NCI-H2107 (cell line): ENCODE measurements around the gene HINT2.

ENCODE experiments used
- DNase-seq: peaks from one replicate; lab custom pipeline; 2025; lab: John Stamatoyannopoulos, UW

Gene HINT2

DNA sequence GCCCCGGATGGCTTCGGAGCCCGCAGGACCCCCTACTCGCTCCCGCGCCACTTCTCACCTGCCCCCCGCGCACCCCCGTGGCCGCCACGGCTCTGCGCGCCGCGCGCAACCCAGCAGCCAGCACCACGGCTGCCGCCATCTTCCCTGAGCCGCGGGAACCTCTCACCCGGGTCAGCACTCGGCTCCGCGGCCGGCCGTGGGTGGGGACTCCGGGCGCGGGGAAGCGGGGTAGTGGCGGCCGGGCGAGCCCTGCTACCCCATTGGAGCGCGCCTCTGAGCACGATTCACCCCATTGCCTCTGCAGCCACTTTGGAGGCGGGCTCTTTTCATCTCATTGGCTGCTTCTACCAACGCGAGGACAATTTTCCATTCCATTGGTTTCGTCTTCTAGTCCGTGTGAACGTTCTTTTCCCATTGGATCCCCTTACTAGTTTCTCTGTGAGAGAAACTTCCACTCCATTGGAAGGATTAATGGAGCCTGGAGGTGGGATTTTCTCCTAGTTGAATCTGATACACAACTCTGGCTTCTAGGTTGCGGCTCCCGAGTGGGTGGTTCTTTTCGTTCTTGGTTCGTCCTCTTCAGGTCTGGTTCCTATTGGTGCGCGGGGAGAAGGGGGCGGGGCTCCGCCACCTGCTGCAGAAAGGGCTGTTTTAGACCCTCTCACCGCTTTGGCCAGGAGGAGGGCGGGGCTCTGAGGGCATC lies at the start of gene HINT2:
Gene HINT2, minus strand, starts transcription at position 202 of the 703 bp plus-strand sequence. Its CDS starts 63 bp downstream, at position 139.
- DNase-seq: peak; percentile 96

DNA sequence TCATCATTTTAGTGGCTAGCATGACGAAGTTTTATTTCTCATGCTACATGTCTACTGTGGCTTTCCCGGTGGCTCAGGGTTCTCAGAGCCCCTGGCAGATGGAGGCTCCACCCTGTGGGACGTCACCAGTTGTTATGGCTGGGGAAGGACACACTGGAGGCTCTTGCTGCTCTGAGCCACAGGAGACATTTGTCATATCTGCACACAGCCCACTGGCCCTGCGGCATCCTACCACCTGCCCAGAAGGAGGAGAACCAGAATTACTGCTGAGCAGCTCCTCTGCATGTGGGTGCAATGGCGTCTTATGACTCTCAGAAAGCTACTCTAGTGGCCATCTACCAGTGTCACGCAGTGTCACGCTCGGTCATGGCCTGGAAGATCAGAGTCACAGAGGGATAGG lies 48.7 kb upstream of the HINT2 start:
- no peak for DNase-seq

DNA sequence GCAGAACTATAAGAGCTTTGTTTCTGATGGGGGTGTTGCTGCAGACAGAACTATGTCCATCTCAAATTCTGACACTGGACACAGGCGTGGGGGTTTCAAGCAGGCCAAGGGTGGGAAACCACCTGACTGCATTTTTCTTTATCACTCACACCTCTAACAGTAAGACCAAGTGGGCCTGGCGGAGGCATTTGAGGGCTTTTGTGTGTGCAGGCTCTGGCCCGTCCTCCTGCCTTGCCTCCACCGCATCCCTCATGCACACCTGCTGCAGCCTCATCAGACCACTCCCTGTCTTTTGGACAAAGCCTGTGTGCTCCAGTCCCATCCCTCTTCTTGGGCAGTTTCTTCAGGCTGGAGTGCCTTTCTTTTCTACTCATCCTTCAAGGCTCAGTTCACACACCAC lies 47.5 kb upstream of the HINT2 start:
- DNase-seq: no peak

DNA sequence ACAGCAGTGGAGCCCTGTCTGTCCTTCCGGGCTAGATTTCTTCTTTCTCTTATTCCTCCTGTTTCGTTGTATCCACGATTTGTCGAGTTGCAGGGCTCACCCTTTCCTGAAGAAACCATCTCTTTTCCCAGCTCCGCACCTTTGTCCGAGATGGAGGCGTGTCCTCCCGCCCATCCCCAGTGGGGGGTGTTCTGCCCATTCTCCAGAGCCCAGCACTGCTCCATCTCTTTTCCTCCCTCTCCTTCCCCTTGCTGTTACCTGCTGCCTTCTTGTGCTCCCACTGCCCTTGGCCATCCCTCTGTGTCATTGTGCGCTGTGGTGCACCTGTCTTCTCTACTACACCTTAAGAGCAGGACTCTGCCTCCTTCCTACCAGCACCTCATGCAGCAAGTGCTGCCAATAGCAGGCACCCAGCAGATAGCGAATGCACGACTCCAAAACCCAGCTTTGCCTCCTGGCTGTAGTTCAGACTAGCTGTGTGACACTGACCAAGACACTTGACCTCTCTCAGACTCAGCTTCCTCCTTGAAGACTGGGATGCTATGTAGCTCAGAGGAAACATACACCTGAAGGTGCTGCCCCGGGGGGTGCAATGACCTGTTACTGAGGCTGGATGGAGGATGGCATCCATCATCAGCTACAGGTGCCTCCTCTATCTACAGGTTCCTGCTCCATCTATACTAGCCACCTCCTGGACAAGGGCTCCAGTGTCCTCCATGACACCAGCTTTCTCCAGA lies 46.5 kb upstream of the HINT2 start:
- DNase-seq: no peak

DNA sequence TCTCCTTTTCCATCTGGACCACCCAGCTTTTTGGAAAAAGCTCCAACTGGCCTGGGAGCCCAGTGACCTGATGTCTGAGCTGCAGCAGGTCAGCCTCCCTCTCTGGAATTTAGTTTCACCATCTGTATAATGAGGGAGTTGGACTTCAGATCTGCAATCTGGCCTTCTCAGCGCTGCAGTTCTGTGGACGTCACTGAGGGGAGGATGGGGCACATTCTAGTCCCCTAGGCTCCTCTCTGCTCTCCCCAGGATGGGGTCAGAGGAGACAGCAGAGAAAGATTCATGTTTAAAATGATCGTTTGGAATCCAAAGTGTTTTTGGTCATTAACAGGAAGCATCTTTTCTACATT lies 45.1 kb upstream of the HINT2 start:
- no peak for DNase-seq

DNA sequence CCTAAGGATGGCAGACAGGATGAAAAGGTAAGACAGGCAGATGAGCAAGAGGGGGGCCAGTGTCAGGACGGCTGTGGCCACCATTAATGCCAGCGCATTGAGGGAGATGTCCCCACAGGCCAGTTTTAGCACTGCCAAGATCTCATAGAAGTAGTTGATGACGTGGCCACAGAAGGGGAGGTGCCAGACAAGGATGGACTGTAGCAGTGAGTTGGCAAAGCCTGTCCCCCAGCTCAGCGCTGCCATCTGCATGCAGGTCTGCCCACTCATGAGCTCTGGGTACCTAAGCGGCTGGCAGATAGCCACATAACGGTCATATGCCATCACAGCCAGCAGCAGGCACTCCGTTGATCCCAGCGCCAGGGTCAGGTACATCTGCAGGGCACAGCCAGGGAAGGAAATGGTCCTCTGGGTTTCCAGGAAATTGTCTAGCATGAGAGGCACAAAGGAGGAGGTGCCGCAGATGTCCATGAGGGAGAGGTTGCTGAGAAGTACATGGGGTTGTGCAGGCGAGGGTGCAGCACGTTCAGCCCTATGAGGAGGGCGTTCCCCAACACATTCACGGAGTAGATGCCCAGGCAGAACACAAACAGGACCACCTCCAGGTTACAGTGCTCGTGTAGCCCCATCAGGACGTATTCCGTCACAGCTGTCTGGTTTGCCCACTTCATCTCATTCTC lies 44.6 kb upstream of the HINT2 start:
- no peak for DNase-seq

DNA sequence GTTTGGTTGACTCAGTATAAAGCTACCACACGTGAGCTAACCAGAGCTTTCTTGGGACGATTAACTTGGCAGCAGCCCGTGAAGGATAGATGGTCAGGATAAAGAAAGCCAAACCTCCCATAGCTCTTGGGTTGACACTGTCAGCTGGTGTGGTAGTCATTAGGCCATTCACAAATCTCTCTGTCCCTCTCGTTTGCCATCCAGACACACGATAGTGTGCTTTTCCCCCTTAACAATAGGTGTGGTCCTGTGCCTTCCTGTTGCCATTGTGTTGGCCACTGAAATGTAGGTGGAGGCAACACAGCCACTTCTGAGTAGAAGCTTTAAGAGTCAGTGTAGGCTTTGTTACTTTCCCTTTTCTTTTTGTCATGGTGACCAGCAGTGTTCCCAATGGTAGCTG lies 43.6 kb upstream of the HINT2 start:
- no peak for DNase-seq

DNA sequence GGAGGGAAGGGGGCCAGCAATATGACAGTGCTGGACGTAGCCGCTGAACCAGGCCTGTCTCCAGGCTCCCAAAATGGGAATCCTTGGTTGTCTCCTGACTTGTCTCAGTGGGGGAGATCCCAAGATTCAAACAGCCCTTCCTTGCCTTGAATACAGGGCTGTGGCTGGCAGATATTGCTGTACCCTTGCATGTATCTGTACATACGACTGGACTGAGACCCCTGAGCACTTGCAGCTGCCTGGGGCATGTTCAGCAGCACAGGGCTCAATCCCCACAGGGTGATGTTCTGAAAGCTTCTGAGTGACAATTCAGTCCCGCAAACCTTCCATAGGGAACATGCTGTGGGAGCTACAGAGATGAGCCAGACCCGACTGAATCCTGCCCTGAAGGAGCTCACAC lies 42.0 kb upstream of the HINT2 start:
- DNase-seq: no peak

DNA sequence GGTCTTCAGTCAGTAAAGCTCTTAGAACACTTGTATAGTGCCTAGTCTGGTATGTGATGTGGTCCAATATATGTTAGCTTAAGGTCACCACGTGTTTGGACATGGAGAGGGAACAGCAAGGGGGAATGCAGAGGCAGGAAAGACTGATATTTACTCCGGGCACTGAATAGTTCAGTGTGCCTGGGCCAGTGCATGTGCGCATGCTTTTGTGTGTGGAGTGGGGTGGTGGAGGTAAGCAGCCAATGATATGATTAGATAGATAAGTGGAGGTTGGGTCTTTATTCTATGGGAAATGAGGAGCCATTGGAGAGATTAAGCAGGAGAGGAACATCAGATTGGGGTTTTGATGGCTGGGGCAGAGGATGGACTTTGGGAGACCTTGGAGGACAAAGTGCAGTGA lies 41.4 kb upstream of the HINT2 start:
- DNase-seq: no peak

DNA sequence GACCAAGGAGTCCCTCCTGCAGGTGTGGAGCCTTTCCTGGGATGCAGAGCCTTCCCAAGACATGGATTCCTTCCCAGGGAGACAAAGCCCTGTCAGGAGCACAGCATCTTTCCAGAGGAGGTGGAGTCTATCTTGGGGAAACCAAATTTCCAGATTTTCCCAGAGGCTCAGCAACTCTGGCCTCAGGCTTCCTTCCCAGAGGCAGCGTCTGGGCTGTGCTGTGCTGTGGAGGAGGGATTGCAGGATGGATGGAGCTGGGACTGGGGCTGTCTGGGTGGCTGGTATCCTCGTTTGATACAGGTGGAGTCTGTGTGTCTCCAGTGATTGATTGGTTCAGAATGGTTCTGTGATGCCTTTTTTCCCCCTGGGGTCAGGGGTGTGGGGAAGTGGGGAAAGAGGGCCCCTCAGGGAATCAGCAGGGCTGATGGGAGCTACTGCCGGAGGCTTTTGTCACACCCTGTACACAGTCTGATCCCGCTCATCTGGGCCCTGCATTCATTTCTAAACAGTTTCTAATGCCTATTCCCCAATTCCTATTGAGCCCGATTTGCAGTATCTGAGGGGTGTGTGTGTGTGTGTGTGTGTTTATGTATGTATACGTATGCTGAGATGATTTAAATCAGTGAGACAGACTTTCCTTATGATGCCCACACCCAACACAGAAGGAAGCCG lies 39.4 kb upstream of the HINT2 start:
- no peak for DNase-seq

DNA sequence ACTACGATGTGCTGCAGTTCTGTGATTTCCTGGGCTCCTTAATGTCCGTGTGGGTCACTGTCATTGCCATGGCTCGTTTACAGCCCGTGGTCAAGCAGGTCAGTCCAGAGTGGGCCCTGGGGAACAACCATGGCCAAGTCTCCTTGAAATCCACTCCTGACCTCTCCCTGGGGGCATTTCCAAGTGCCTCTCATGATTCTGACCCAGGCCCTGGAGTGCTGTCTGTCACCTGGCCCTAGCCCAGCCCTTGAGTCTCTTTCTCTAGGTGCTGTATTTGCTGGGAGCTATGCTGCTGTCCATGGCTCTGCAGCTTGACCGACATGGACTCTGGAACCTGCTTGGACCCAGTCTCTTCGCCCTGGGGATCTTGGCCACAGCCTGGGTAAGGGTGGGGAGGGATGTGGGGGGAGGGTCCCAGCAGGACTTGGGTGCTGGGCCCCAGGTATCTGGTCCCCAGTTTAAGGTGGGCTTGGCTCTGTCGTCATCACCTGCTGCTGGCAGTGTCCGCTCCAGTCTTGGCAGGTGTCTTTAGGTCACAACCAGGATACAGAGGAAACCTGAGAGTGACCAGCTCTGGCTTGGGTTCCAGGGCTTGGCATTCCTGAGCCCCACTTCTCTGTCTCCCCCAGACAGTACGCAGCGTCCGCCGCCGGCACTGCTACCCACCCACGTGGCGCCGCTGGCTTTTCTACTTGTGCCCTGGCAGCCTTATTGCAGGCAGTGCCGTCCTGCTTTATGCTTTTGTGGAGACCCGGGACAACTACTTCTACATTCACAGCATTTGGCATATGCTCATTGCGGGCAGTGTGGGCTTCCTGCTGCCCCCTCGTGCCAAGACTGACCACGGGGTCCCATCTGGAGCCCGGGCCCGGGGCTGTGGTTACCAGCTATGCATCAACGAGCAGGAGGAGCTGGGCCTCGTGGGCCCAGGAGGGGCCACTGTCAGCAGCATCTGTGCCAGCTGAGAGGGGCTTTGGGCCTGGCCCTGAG lies 38.3 kb upstream of the HINT2 start:
- no peak for DNase-seq

DNA sequence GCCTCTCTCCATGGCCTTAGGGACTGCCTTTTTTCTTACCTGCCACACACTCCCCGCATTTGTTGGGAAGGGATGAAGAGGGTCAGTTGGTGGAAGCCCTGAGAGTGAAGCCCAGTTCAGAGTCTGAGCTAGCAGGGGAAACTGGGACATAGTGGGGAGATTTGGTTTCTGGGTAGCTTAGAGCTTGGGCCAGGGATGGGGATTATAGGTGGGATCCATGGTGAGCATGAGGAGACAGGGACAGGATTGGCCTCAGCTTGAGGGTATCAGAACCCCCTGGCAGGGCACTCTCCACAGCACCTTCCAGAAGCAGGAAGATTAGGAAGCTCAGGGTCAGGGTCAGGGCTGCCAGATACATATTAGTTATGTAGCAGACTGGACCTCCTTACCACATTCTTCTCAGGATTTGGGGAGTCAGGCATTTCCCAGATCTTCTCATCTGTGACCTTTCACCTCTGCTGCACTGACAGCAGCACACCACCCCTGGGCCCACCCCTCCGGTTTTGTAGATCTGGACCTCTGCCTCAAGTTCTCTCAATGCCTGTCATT lies 37.5 kb upstream of the HINT2 start:
- no peak for DNase-seq

DNA sequence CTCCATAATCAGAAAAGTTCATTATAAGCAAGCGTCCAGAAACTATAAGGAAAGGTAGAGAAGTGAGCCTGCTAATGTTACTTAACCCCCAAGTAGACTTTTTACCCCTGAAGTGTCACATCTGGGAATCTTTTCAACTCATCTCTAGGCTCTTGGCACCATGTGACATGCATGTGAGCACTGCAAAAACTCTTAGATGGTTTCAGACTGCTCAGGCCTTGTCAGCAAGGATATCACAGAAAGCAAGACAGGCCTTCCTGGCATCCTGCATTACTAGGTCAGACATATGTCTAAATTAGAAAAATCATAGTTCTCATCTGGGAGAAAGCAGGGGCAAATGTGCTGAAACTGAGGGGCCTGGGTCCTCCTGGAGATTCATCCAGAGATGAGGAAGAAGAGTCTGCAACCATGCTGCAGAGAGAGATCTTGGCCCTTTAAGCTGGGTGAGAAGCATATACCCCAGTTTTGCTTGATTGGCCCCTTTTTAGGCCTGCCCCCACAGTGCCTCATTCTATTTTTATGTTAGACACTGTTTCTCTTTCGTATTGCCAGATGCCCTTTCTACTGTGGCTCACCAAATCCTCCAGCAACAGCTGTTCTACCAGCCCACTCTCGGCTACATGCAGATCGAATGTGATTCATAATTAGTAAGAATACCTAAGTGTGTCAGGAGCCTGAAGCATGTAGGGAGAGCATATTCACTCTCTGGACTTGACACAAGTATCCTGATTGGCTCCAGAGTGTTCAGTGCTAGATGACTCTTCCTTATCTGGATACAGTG lies 33.1 kb upstream of the HINT2 start:
- DNase-seq: no peak

DNA sequence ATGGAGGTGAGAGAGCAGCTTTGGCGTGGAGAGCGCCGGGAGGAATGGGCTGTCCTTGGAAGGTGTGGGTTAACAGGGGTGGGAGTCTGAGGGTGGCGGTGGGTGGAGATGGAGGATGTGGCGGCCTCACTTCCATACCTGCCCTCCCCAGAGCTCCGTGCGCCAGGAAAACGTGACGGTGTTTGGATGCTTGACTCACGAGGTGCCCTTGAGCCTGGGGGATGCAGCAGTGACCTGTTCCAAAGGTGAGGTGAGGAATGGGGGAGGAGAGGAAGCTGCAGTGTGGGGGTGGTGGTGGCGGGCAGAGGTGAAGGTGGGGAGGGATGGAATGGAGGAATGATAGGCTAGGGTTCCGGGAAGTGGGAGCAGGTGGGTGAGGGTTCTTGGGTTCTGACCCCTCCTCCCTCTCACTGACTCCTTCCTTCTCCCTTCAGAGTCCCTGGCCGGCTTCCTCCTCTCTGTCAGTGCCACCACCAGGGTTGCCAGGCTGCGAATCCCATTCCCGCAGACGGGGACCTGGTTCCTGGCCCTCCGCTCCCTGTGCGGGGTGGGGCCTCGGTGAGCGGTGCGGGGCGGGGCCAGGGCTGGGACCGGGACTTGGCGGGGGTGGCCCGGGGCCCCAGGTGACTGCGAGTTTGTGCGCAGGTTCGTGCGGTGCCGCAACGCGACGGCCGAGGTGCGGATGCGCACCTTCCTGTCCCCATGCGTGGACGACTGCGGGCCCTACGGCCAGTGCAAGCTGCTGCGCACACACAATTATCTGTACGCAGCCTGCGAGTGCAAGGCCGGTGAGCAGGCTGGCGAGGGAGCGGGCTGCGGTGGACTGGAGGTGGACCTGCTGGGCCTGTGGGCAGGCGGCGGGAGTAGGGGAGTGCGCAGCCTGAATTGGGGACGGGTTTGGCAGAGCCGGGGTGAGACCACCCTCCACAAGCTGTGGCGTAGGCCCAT lies 31.3 kb upstream of the HINT2 start:
- DNase-seq: no peak

DNA sequence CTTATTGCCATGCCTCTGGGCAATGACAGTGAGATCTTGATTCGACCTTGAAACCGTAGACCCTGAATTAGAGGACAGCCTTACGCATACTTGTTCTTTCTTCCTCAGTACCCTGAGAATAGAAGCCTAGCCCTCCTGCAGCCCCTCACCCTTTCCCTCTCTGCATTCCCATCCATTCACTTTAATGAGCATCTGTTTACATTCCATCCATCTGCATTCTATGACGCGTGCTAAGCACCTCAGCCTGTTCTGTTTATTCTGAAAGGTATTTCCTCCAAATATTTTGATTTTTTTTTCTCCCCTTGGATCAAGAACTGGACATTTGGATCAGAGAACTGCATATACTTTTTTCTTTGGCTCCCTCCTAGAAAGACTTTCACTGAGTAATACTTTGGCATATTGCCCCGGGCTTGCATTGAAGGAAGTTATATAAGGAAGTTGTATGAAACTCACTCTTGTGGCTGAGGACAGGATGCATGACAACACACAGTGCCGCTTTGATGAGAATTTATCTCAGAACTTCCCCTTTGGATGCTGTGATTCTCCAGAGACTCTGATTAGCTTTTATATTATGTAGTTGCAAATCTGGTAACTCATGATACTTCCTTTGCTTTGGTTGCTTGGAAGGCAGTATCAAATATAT lies 29.9 kb upstream of the HINT2 start:
- no peak for DNase-seq

DNA sequence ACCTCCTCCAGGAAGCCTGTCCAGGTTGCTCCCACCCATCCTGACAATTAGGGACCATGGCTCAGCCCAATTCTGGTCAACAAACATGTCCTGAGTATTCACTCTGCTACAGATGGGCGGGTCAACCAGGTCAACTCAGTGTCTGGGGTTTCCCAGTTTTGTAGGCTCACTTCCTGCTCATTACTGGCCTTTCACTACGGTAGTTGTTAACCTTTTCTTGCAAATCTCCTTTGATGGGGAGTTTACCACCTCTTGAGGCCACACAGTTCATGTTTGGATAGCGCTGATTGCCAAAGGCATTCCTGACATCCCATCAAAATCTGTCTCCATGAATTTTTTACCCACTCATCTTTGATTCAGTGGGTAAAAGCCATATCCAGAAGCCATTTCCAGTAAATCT lies 28.0 kb upstream of the HINT2 start:
- no peak for DNase-seq

DNA sequence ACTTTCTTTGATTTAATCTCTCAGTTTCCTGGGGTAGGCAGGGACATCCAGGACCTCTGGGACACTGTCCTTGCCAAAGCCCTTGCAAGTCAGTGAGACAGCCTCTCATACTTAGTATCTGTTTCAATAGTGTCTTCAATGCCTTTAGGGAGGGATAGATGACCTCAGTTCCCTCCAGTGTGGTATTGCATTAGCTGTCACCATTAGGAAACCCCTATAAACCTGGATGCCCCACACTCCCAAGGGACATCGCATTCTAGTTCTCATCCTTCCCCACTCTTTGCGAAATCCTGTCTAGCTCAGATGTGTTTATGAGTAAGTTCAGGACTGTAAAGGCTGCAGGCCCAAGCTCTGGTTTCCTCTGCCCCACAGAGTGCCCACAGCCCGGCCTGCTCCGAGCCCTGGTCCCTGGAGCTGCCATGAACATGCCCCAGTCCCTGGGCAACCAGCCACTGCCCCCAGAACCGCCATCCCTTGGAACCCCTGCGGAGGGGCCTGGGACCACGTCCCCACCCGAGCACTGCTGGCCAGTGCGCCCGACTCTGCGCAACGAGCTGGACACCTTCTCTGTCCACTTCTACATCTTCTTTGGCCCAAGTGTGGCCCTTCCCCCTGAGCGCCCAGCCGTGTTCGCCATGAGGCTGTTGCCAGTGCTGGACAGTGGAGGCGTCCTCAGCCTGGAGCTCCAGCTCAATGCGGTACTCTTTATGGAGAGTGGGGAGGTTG lies 27.3 kb upstream of the HINT2 start:
- DNase-seq: no peak

DNA sequence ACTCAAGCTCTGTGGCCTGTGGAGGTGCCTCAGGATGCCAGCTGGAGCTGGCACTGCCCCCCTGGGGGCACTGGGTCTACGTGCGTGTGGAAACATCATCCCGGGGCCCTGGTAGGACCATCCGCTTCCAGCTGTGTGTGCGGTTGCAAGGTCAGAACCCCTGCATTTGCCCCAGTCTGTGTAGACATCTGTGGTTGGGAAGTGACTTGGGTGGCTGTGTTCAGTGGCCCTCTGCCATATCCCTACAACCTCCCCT lies 26.7 kb upstream of the HINT2 start:
- no peak for DNase-seq
